H9 (cell line): ENCODE data around the gene THOP1. TPM values are rescaled to one million over a fixed set of nuclear protein-coding genes. Genes with fewer than 3 reads are reported as not detected.

Experiments used
- DNase-seq: peaks from one replicate; pipeline ENCODE4 v3.0.0-alpha.2; 2017
- H2AFZ ChIP-seq: one replicate; pipeline ENCODE4 v1.6.1; 2013; ENCODE audit warnings: mild to moderate bottlenecking, low read length, control low read depth, moderate library complexity
- H2AK5ac ChIP-seq: 2 replicates; pipeline ENCODE4 v1.6.1; 2013; ENCODE audit warnings: low read length, control low read depth, mixed read lengths; ENCODE audit not compliant: insufficient read length
- H2BK120ac ChIP-seq: one replicate; pipeline ENCODE4 v1.6.1; 2013; ENCODE audit warnings: low read depth, mild to moderate bottlenecking, low read length, control low read depth, inconsistent platforms; ENCODE audit not compliant: poor library complexity, severe bottlenecking
- H2BK12ac ChIP-seq: 2 replicates; pipeline ENCODE4 v1.6.1; 2013; ENCODE audit warnings: low read length, control low read depth, mixed read lengths, low read depth; ENCODE audit not compliant: insufficient read length
- H2BK15ac ChIP-seq: 2 replicates; pipeline ENCODE4 v1.6.1; 2013; ENCODE audit warnings: low read depth, low read length, control low read depth
- H2BK20ac ChIP-seq: one replicate; pipeline ENCODE4 v1.6.1; 2013; ENCODE audit warnings: low read depth, mild to moderate bottlenecking, low read length, control low read depth, inconsistent platforms; ENCODE audit not compliant: poor library complexity, severe bottlenecking
- H2BK5ac ChIP-seq: 2 replicates; pipeline ENCODE4 v1.6.1; 2013; ENCODE audit warnings: low read length, control low read depth, mixed read lengths; ENCODE audit not compliant: insufficient read length
- H3K14ac ChIP-seq: 2 replicates; pipeline ENCODE4 v1.6.1; 2013; ENCODE audit warnings: low read length, control low read depth; ENCODE audit not compliant: insufficient read depth
- H3K18ac ChIP-seq: 2 replicates; pipeline ENCODE4 v1.6.1; 2013; ENCODE audit warnings: low read depth, mild to moderate bottlenecking, mixed read lengths, low read length, control low read depth; ENCODE audit not compliant: insufficient read length
- H3K23ac ChIP-seq: 2 replicates; pipeline ENCODE4 v1.6.1; 2013; ENCODE audit warnings: low read length, control low read depth, mixed read lengths, low read depth; ENCODE audit not compliant: insufficient read length
- H3K23me2 ChIP-seq: 2 replicates; pipeline ENCODE4 v1.6.1; 2013; ENCODE audit warnings: low read depth, mild to moderate bottlenecking, mixed read lengths, low read length, control low read depth; ENCODE audit not compliant: insufficient read length, poor library complexity, severe bottlenecking
- H3K27ac ChIP-seq: 2 replicates; pipeline ENCODE4 v1.5.1; 2013; ENCODE audit warnings: low read length, control low read depth, mixed read lengths, low read depth; ENCODE audit not compliant: insufficient read length
- H3K27me3 ChIP-seq: 2 replicates; pipeline ENCODE4 v1.6.1; 2013; ENCODE audit warnings: low read length, control low read depth, inconsistent platforms; ENCODE audit not compliant: insufficient read depth
- H3K4ac ChIP-seq: 2 replicates; pipeline ENCODE4 v1.6.1; 2013; ENCODE audit warnings: low read depth, mild to moderate bottlenecking, control low read depth, inconsistent platforms, low read length, moderate library complexity
- H3K4me1 ChIP-seq: 2 replicates; pipeline ENCODE4 v1.6.1; 2013; ENCODE audit warnings: low read length, control low read depth, inconsistent platforms; ENCODE audit not compliant: insufficient read depth
- H3K4me2 ChIP-seq: 2 replicates; pipeline ENCODE4 v1.6.1; 2013; ENCODE audit warnings: low read length, control low read depth, mixed read lengths; ENCODE audit not compliant: insufficient read length, insufficient read depth
- H3K56ac ChIP-seq: 2 replicates; pipeline ENCODE4 v1.6.1; 2013; ENCODE audit warnings: low read depth, mild to moderate bottlenecking, mixed read lengths, low read length, control low read depth; ENCODE audit not compliant: insufficient read length
- H3K79me1 ChIP-seq: 2 replicates; pipeline ENCODE4 v1.6.1; 2013; ENCODE audit warnings: low read depth, mild to moderate bottlenecking, moderate library complexity, low read length, control low read depth, inconsistent platforms; ENCODE audit not compliant: insufficient read depth, poor library complexity, severe bottlenecking
- H3K79me2 ChIP-seq: 2 replicates; pipeline ENCODE4 v1.6.1; 2013; ENCODE audit warnings: low read length, control low read depth, inconsistent platforms; ENCODE audit not compliant: insufficient read depth
- H3K9ac ChIP-seq: 2 replicates; pipeline ENCODE4 v1.6.1; 2013; ENCODE audit warnings: low read length, control low read depth, mixed read lengths; ENCODE audit not compliant: insufficient read length; ENCODE audit errors: extremely low read depth
- H3K9me3 ChIP-seq: one replicate; pipeline ENCODE4 v1.6.1; 2013; ENCODE audit warnings: low read depth, low read length, inconsistent platforms; ENCODE audit not compliant: control insufficient read depth
- H3T11ph ChIP-seq: one replicate; pipeline ENCODE4 v1.6.1; 2013; ENCODE audit warnings: mild to moderate bottlenecking, low read length, control low read depth, inconsistent platforms
- H4K20me1 ChIP-seq: one replicate; pipeline ENCODE4 v1.6.1; 2013; ENCODE audit not compliant: control insufficient read depth, insufficient read length, insufficient read depth
- H4K5ac ChIP-seq: 2 replicates; pipeline ENCODE4 v1.6.1; 2013; ENCODE audit warnings: low read depth, mild to moderate bottlenecking, mixed read lengths, low read length, control low read depth; ENCODE audit not compliant: insufficient read length
- H4K8ac ChIP-seq: replicated peaks from 2 replicates; pipeline ENCODE4 v1.6.1; 2013; ENCODE audit warnings: low read length, control low read depth, mixed read lengths, low read depth; ENCODE audit not compliant: insufficient read length
- H4K91ac ChIP-seq: 2 replicates; pipeline ENCODE4 v1.6.1; 2013; ENCODE audit warnings: low read depth, mild to moderate bottlenecking, moderate library complexity, mixed read lengths, low read length, control low read depth; ENCODE audit not compliant: insufficient read length
- H3K27ac Mint-ChIP-seq, 3 experiments: 2 replicates in 2 of 3; 3 replicates in 1 of 3; pipeline ENCODE4 v1.8.0; 2020 to 2021; ENCODE audit warnings: mixed read lengths in 3 of 3, mild to moderate bottlenecking in 1 of 3, moderate library complexity in 1 of 3
- H3K27me3 Mint-ChIP-seq: 2 replicates; pipeline ENCODE4 v1.8.0; 2021; ENCODE audit warnings: low read depth, mild to moderate bottlenecking, moderate library complexity, mixed read lengths
- H3K36me3 Mint-ChIP-seq, 3 experiments: 2 replicates in 2 of 3; 3 replicates in 1 of 3; pipeline ENCODE4 v1.8.0; 2020 to 2021; ENCODE audit warnings: low read depth in 3 of 3, mixed read lengths in 3 of 3; ENCODE audit not compliant: insufficient read depth in 1 of 3
- H3K4me1 Mint-ChIP-seq, 2 experiments: 2 replicates each; pipeline ENCODE4 v1.8.0; 2020; ENCODE audit warnings: mixed read lengths in 2 of 2
- H3K4me3 Mint-ChIP-seq, 2 experiments: 2 replicates in 1 of 2; 3 replicates in 1 of 2; pipeline ENCODE4 v1.8.0; 2020 to 2021; ENCODE audit warnings: mild to moderate bottlenecking in 2 of 2, mixed read lengths in 2 of 2, moderate library complexity in 1 of 2
- H3K9me3 Mint-ChIP-seq, 2 experiments: 2 replicates in 1 of 2; 3 replicates in 1 of 2; pipeline ENCODE4 v1.8.0; 2020; ENCODE audit warnings: mild to moderate bottlenecking in 2 of 2, mixed read lengths in 2 of 2, moderate library complexity in 1 of 2
- WGBS: extraction: QIAGEN DNeasy Blood & Tissue Kit; methylation state at CpG from one replicate; pipeline ENCODE4 v1.1.7; 2013; ENCODE audit warnings: missing lambda C conversion rate, low lambda C conversion rate, mixed read lengths; ENCODE audit not compliant: insufficient read length; ENCODE audit errors: extremely low coverage; 5-methylcytosine and 5-hydroxymethylcytosine counted together
- total RNA-seq: library from RNA; stranded (reverse); gene quantifications from 2 replicates; pipeline ENCODE4 v1.2.1, GENCODE V29; 2021
- TF ChIP-seq, protein P1 (sequence below): fragments of 200-600 bp; sonication (generic); conservative IDR thresholded peaks from 3 replicates; pipeline ENCODE4 v1.8.0; 2021; ENCODE audit warnings: antibody characterized with exemption, mild to moderate bottlenecking

The THOP1 gene
- total RNA-seq, 1 experiment from 2014 or later: 150 TPM

DNA sequence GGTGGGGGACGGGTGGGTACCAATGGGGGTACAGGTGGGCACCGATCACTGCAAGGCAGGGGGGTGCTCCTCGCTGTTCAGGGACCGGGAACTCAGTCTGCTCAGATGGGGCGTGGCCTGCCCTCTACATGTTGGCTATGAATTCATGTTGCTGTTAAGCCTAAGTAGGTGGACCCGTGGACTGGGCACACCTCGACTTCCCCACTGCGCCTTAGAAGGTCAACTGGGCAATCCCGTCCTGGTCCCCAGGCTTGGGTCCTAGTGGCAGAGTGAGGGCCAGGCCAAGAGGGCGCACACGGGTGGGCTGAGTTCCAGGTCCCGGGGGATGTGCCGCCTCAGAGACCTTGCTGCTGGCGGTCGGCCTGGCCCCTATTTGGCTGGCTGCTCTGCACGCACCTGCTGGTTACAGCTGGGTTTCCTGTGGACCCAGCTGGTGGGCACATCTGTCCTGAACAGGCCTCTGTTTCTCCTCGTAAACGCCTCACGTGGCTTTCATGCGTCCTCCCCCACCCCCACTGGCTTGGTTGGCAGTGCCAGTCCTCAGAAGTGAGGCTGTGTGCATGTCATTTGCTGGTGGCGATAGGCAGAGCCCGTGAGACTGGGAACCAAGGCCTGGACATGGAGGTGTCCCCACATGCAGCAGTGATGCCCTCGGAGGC, 20.8 kb downstream of the THOP1 start:
- TF ChIP-seq, protein P1, sequence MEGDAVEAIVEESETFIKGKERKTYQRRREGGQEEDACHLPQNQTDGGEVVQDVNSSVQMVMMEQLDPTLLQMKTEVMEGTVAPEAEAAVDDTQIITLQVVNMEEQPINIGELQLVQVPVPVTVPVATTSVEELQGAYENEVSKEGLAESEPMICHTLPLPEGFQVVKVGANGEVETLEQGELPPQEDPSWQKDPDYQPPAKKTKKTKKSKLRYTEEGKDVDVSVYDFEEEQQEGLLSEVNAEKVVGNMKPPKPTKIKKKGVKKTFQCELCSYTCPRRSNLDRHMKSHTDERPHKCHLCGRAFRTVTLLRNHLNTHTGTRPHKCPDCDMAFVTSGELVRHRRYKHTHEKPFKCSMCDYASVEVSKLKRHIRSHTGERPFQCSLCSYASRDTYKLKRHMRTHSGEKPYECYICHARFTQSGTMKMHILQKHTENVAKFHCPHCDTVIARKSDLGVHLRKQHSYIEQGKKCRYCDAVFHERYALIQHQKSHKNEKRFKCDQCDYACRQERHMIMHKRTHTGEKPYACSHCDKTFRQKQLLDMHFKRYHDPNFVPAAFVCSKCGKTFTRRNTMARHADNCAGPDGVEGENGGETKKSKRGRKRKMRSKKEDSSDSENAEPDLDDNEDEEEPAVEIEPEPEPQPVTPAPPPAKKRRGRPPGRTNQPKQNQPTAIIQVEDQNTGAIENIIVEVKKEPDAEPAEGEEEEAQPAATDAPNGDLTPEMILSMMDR: no peak
- H3K79me2 ChIP-seq: no peaks in the 10 kb centered on the region
- no peak for DNase-seq
- H3K14ac ChIP-seq: no peak overlapping the region
- no CpG with 5 or more reads among the region's 23 CpGs for WGBS
- H4K91ac ChIP-seq: no peak overlapping the region
- H3K9ac ChIP-seq: no peak overlapping the region
- no peak overlapping the region for H2BK5ac ChIP-seq
- no peak overlapping the region for H2BK120ac ChIP-seq
- no peak overlapping the region for H2BK15ac ChIP-seq
- H3K4ac ChIP-seq: no peak overlapping the region
- no peak overlapping the region for H3K23ac ChIP-seq
- no peak overlapping the region for H2BK12ac ChIP-seq
- H3K4me1 ChIP-seq: no peaks in the 10 kb centered on the region
- Mint-ChIP-seq H3K4me3 (no peak overlapping the region), H3K36me3 (peaks cover 25 to 69% (median 67%) of the 10 kb centered on the region in 3 experiments), H3K4me1 (no peaks in the 10 kb centered on the region), H3K27me3 (no peaks in the 10 kb centered on the region; the same call in 1 of the 2 replicates), H3K27ac (no peak overlapping the region), H3K9me3 (no peaks in the 10 kb centered on the region)
- no peak overlapping the region for H3K4me2 ChIP-seq
- no peak overlapping the region for H3K27ac ChIP-seq
- H4K8ac ChIP-seq: no peak overlapping the region
- H2AFZ ChIP-seq: no peak overlapping the region
- no peak overlapping the region for H2AK5ac ChIP-seq
- peaks cover 2% of the 10 kb centered on the region for H3K79me1 ChIP-seq
- no peaks in the 10 kb centered on the region for H3K9me3 ChIP-seq
- H3K56ac ChIP-seq: no peak overlapping the region
- no peak overlapping the region for H4K5ac ChIP-seq
- H3K27me3 ChIP-seq: no peaks in the 10 kb centered on the region
- H3K23me2 ChIP-seq: no peaks in the 10 kb centered on the region
- no peak overlapping the region for H3T11ph ChIP-seq
- H2BK20ac ChIP-seq: no peak overlapping the region
- no peaks in the 10 kb centered on the region for H4K20me1 ChIP-seq
- no peak overlapping the region for H3K18ac ChIP-seq
